Caco-2 (cell line): ENCODE measurements around the gene DGCR2. TPM values are rescaled to one million over a fixed set of nuclear protein-coding genes. Genes with fewer than 3 reads are reported as not detected.

Source experiments
- BruUV-seq: library from RNA; stranded (reverse); fragments of 400-500 nt; replicated peaks from 2 replicates; lab custom pipeline; 2021; lab: Mats Ljungman, UMichigan
- CTCF ChIA-PET: fragments of 300-600 bp; sonication (Branson Sonifier 250); formaldehyde crosslinking; loops from one replicate; lab custom pipeline; 2022; ENCODE audit warnings: antibody characterized with exemption; lab: Charles Lee
- POLR2A ChIA-PET: fragments of 300-600 bp; sonication (Branson Sonifier 250); formaldehyde crosslinking; loops from one replicate; lab custom pipeline; 2022; ENCODE audit warnings: antibody characterized with exemption; lab: Charles Lee
- DNase-seq, 2 experiments: peaks; one replicate each; pipeline versions ENCODE4 v3.0.0 to v3.0.0-alpha.2; 2020 to 2022
- H3K27me3 ChIP-seq: replicated peaks from 2 replicates; pipeline ENCODE4 v1.6.0; 2011; ENCODE audit warnings: low read length; ENCODE audit not compliant: control insufficient read depth, insufficient read depth
- H3K36me3 ChIP-seq: 2 replicates; pipeline ENCODE4 v1.5.1; 2011; ENCODE audit warnings: low read length; ENCODE audit not compliant: control insufficient read depth, insufficient read depth
- H3K4me1 ChIP-seq: fragments of 250-450 bp; sonication (Bioruptor Pico); 2 replicates; pipeline ENCODE4 v1.5.1; 2020; ENCODE audit warnings: mild to moderate bottlenecking
- H3K4me3 ChIP-seq: 2 replicates; pipeline ENCODE4 v1.5.1; 2011; ENCODE audit warnings: low read depth, mild to moderate bottlenecking, control low read depth, low read length
- H3K9me3 ChIP-seq: fragments of 250-450 bp; sonication (Bioruptor Pico); 2 replicates; pipeline ENCODE4 v1.5.1; 2020; ENCODE audit warnings: mild to moderate bottlenecking, moderate library complexity
- H3K27ac Mint-ChIP-seq: one replicate; pipeline ENCODE4 v1.8.0; 2022; ENCODE audit warnings: mixed read lengths; ENCODE audit not compliant: unreplicated experiment
- H3K27me3 Mint-ChIP-seq: one replicate; pipeline ENCODE4 v1.8.0; 2022; ENCODE audit warnings: mixed read lengths; ENCODE audit not compliant: insufficient read depth, unreplicated experiment
- H3K36me3 Mint-ChIP-seq: one replicate; pipeline ENCODE4 v1.8.0; 2022; ENCODE audit warnings: mild to moderate bottlenecking, mixed read lengths; ENCODE audit not compliant: insufficient read depth, unreplicated experiment
- H3K4me1 Mint-ChIP-seq: one replicate; pipeline ENCODE4 v1.8.0; 2022; ENCODE audit warnings: low read depth, mixed read lengths; ENCODE audit not compliant: unreplicated experiment
- H3K4me3 Mint-ChIP-seq: one replicate; pipeline ENCODE4 v1.8.0; 2022; ENCODE audit warnings: mild to moderate bottlenecking, moderate library complexity, mixed read lengths; ENCODE audit not compliant: unreplicated experiment
- H3K9me3 Mint-ChIP-seq: one replicate; pipeline ENCODE4 v1.8.0; 2022; ENCODE audit warnings: mixed read lengths; ENCODE audit not compliant: unreplicated experiment
- CTCF ChIP-seq, 2 experiments: fragments of 200-600 bp in 1 of 2; IDR thresholded peaks; 1 replicate in 1 of 2; 2 replicates in 1 of 2; pipeline versions ENCODE4 v1.5.1 to v1.8.0; 2011 to 2022; ENCODE audit warnings: antibody characterized with exemption in 1 of 2, control low read depth in 1 of 2, inconsistent platforms in 1 of 2, low read depth in 1 of 2, low read length in 1 of 2, mild to moderate bottlenecking in 1 of 2, moderate library complexity in 1 of 2; ENCODE audit not compliant: insufficient read depth in 1 of 2, severe bottlenecking in 1 of 2, unreplicated experiment in 1 of 2
- intact Hi-C: fragments of 100-400 bp; cut with micrococcal nuclease; formaldehyde crosslinking; loops from one replicate; pipeline ENCODE4 v1.10.0; 2022; ENCODE audit not compliant: unreplicated experiment
- total RNA-seq: library from RNA; stranded (reverse); gene quantifications from 2 replicates; pipeline ENCODE4 v1.2.3, GENCODE V29; 2022

DGCR2 gene
- total RNA-seq, 1 experiment from 2014 or later = 67.9 TPM

GRCh38 chr22:19096555-19096954 lies 25.7 kb downstream of the DGCR2 start:
- Histone ChIP-seq H3K4me3 (no peak overlapping the region), H3K4me1 (no peaks in the 10 kb centered on the region), H3K27me3 (no peaks in the 10 kb centered on the region), H3K9me3 (no peaks in the 10 kb centered on the region), H3K36me3 (no peaks in the 10 kb centered on the region)
- no peak overlapping the region for H3K4me3 Mint-ChIP-seq
- no peaks in the 10 kb centered on the region for H3K4me1 Mint-ChIP-seq
- ChIA-PET POLR2A (no interaction called here), CTCF (interaction anchor here (0.5 kb wide), 1 partner anchor 634 kb away, joined by 5 read pairs; no protein-coding TSS in a partner anchor)
- TF ChIP-seq CTCF (IDR thresholded peaks at IDR 0.05; ENCODE audit: insufficient read depth in 1 of 2, low read depth in 1 of 2, low read length in 1 of 2, severe bottlenecking in 1 of 2, unreplicated experiment in 1 of 2) = no peak
- BruUV-seq = no TSS peak
- H3K27me3 Mint-ChIP-seq = no peaks in the 10 kb centered on the region
- no peak for DNase-seq
- H3K36me3 Mint-ChIP-seq = peaks cover 32% of the 10 kb centered on the region
- intact Hi-C loops = no loop called here
- H3K27ac Mint-ChIP-seq = no peak overlapping the region
- no peaks in the 10 kb centered on the region for H3K9me3 Mint-ChIP-seq

- H3K27me3 ChIP-seq = no peaks in the 10 kb centered on the region
- DNase-seq = no peak
- no peak overlapping the region for H3K27ac Mint-ChIP-seq
- no peak overlapping the region for H3K4me3 ChIP-seq
- CTCF ChIA-PET = no interaction called here
- POLR2A ChIA-PET = no interaction called here
- no peaks in the 10 kb centered on the region for H3K4me1 ChIP-seq
- H3K4me1 Mint-ChIP-seq = no peaks in the 10 kb centered on the region
- no TSS peak for BruUV-seq
- H3K9me3 Mint-ChIP-seq = no peaks in the 10 kb centered on the region
- no peaks in the 10 kb centered on the region for H3K9me3 ChIP-seq
- H3K36me3 ChIP-seq = no peaks in the 10 kb centered on the region
- H3K36me3 Mint-ChIP-seq = peaks cover 32% of the 10 kb centered on the region
- no peak overlapping the region for H3K4me3 Mint-ChIP-seq
- no peak for TF ChIP-seq CTCF (IDR thresholded peaks at IDR 0.05; ENCODE audit: insufficient read depth in 1 of 2, low read depth in 1 of 2, low read length in 1 of 2, severe bottlenecking in 1 of 2, unreplicated experiment in 1 of 2)
- no peaks in the 10 kb centered on the region for H3K27me3 Mint-ChIP-seq
- intact Hi-C loops = no loop called here
These were observed 27.7 kb downstream of the DGCR2 start for GRCh38 chr22:19094393-19094997.

- H3K27me3 Mint-ChIP-seq = no peaks in the 10 kb centered on the region
- no peak overlapping the region for H3K27ac Mint-ChIP-seq
- peaks cover 28% of the 10 kb centered on the region for H3K36me3 Mint-ChIP-seq
- H3K36me3 ChIP-seq = peaks cover 4% of the 10 kb centered on the region; the same call in 1 of the 2 replicates
- ChIA-PET CTCF (no interaction called here), POLR2A (no interaction called here)
- H3K4me1 ChIP-seq = no peaks in the 10 kb centered on the region
- no peak for DNase-seq
- H3K27me3 ChIP-seq = no peaks in the 10 kb centered on the region
- no peaks in the 10 kb centered on the region for H3K9me3 ChIP-seq
- intact Hi-C loops = no loop called here
- no peak for TF ChIP-seq CTCF (IDR thresholded peaks at IDR 0.05; ENCODE audit: insufficient read depth in 1 of 2, low read depth in 1 of 2, low read length in 1 of 2, severe bottlenecking in 1 of 2, unreplicated experiment in 1 of 2)
- no peak overlapping the region for H3K4me3 Mint-ChIP-seq
- no TSS peak for BruUV-seq
- no peaks in the 10 kb centered on the region for H3K4me1 Mint-ChIP-seq
- H3K4me3 ChIP-seq = no peak overlapping the region
- no peaks in the 10 kb centered on the region for H3K9me3 Mint-ChIP-seq
These were observed 29.5 kb downstream of the DGCR2 start for GRCh38 chr22:19092725-19093124.
